Measurements from ENCODE around the gene ANKS1A.
"Not testable (repeated sequence)": the region's sequence is repeated elsewhere in the genome, so short reads cannot be mapped to it uniquely, and the experiment has no call there.

Gene ANKS1A

GRCh38 chr6:34887753-34888513, 1.1 kb upstream of the ANKS1A start, which contains the start of gene TAF11:
TSS of gene TAF11 (minus strand) at chr6:34888042. CDS start at chr6:34887957, 85 bp downstream.
- peak; percentile 90 for DNase-seq

GRCh38 chr6:34888514-34888856, 570 bp upstream of the ANKS1A start:
- no peak for DNase-seq

- no peak for DNase-seq
Measured at GRCh38 chr6:34890533-34890925, 1.5 kb downstream of the ANKS1A start.

GRCh38 chr6:34891296-34891695, 2.2 kb downstream of the ANKS1A start:
- no peak for DNase-seq

GRCh38 chr6:34894693-34895092, 5.6 kb downstream of the ANKS1A start:
- no peak for DNase-seq

GRCh38 chr6:34897130-34897529, 8.1 kb downstream of the ANKS1A start:
- no peak for DNase-seq

GRCh38 chr6:34897716-34898115, 8.7 kb downstream of the ANKS1A start:
- no peak for DNase-seq

- DNase-seq = not testable (repeated sequence)
Measured at GRCh38 chr6:34899748-34900147, 10.7 kb downstream of the ANKS1A start.

GRCh38 chr6:34900321-34901031, 11.4 kb downstream of the ANKS1A start:
- DNase-seq = no peak

GRCh38 chr6:34901930-34902329, 12.9 kb downstream of the ANKS1A start:
- no peak for DNase-seq

- DNase-seq = no peak
Measured at GRCh38 chr6:34904990-34905613, 16.0 kb downstream of the ANKS1A start.

- DNase-seq = no peak
Measured at GRCh38 chr6:34906826-34907225, 17.8 kb downstream of the ANKS1A start.

GRCh38 chr6:34908194-34908593, 19.1 kb downstream of the ANKS1A start:
- DNase-seq = no peak

- no peak for DNase-seq
Measured at GRCh38 chr6:34909320-34909883, 20.3 kb downstream of the ANKS1A start.

GRCh38 chr6:34911822-34912221, 22.8 kb downstream of the ANKS1A start:
- DNase-seq = no peak

- no peak for DNase-seq
Measured at GRCh38 chr6:34912715-34913464, 23.8 kb downstream of the ANKS1A start.

GRCh38 chr6:34914358-34914757, 25.3 kb downstream of the ANKS1A start:
- DNase-seq = no peak

GRCh38 chr6:34916348-34916967, 27.4 kb downstream of the ANKS1A start:
- no peak for DNase-seq

GRCh38 chr6:34917626-34918285, 28.7 kb downstream of the ANKS1A start:
- DNase-seq = no peak

GRCh38 chr6:34919651-34920050, 30.6 kb downstream of the ANKS1A start:
- no peak for DNase-seq

- no peak for DNase-seq
Measured at GRCh38 chr6:34920097-34920496, 31.0 kb downstream of the ANKS1A start.

- no peak for DNase-seq
Measured at GRCh38 chr6:34922177-34922663, 33.2 kb downstream of the ANKS1A start.
